Measurements from ENCODE around the gene UGGT1.
A peak's percentile ranks its signal among the peaks of the same experiment; 100 is the strongest.

GRCh38 chr2:128172191-128172590, 81.2 kb downstream of the UGGT1 start:
- TF ChIP-seq REST (IDR thresholded peaks at IDR 0.05; ENCODE audit: unreplicated experiment) (no peak), CTCF (conservative IDR thresholded peaks at IDR 0.05; ENCODE audit: low read depth in 2 of 2) (peak; percentile 52 to 68), CREB1 (CRISPR knock-in tag; IDR thresholded peaks at IDR 0.05; ENCODE audit: low read depth) (no peak), EZH2 (IDR thresholded peaks at IDR 0.05; ENCODE audit: low read depth, unreplicated experiment) (no peak), EZH2phosphoT487 (IDR thresholded peaks at IDR 0.05; ENCODE audit: unreplicated experiment) (no peak), ZNF331 (CRISPR knock-in tag; IDR thresholded peaks at IDR 0.05; ENCODE audit: low read depth) (no peak), POLR2AphosphoS5 (IDR thresholded peaks at IDR 0.05; ENCODE audit: low read depth) (no peak), JUNB (IDR thresholded peaks at IDR 0.05; ENCODE audit: unreplicated experiment) (no peak), ZNF114 (CRISPR knock-in tag; IDR thresholded peaks at IDR 0.05) (no peak), NANOG (IDR thresholded peaks at IDR 0.05; ENCODE audit: borderline replicate concordance) (no peak), ETS1 (IDR thresholded peaks at IDR 0.05) (no peak)
